ENCODE measurements around the gene HMHB1. TPM values are rescaled to one million over a fixed set of nuclear protein-coding genes. Genes with fewer than 3 reads are reported as not detected.
A peak's percentile ranks its signal among the peaks of the same experiment; 100 is the strongest.
"Not testable (repeated sequence)": the region's sequence is repeated elsewhere in the genome, so short reads cannot be mapped to it uniquely, and the experiment has no call there.

The HMHB1 gene
- total RNA-seq, 1 donor from 2014 or later = not detected

GRCh38 chr5:143806579-143806978, 5.4 kb upstream of the HMHB1 start:
- FAIRE-seq (no peak), DNase-seq (ENCODE audit: low read depth) (no peak)
- H3K4me3 ChIP-seq (ENCODE audit: low read depth, low read length) = no peak overlapping the region
- no peaks in the 10 kb centered on the region for H3K36me3 ChIP-seq (ENCODE audit: control insufficient read depth, insufficient read depth, low read length)
- TF ChIP-seq CTCF (IDR thresholded peaks at IDR 0.05; ENCODE audit: insufficient read depth, low read length, severe bottlenecking) = no peak
- no peaks in the 10 kb centered on the region for H3K27me3 ChIP-seq (ENCODE audit: control insufficient read depth, insufficient read depth, low read length)

- no peak for TF ChIP-seq CTCF (IDR thresholded peaks at IDR 0.05; ENCODE audit: insufficient read depth, low read length, severe bottlenecking)
Measured at GRCh38 chr5:143807401-143807800, 4.6 kb upstream of the HMHB1 start.

GRCh38 chr5:143816370-143816769, 4.4 kb downstream of the HMHB1 start:
- not testable (repeated sequence) for FAIRE-seq; H3K36me3 ChIP-seq (ENCODE audit: control insufficient read depth, insufficient read depth, low read length); DNase-seq (ENCODE audit: low read depth)

More at GRCh38 chr5:143807401-143807800, 4.6 kb upstream of the HMHB1 start:
- DNase-seq (ENCODE audit: low read depth) (no peak), FAIRE-seq (no peak)
- Histone ChIP-seq H3K27me3 (ENCODE audit: control insufficient read depth, insufficient read depth, low read length) (no peaks in the 10 kb centered on the region), H3K4me3 (ENCODE audit: low read depth, low read length) (no peak overlapping the region), H3K36me3 (ENCODE audit: control insufficient read depth, insufficient read depth, low read length) (no peaks in the 10 kb centered on the region)

GRCh38 chr5:143819716-143820115, 7.8 kb downstream of the HMHB1 start:
- no peak for TF ChIP-seq CTCF (IDR thresholded peaks at IDR 0.05; ENCODE audit: insufficient read depth, low read length, severe bottlenecking)
- no peak overlapping the region for H3K4me3 ChIP-seq (ENCODE audit: low read depth, low read length)
- DNase-seq (ENCODE audit: low read depth) (no peak), FAIRE-seq (no peak)
- H3K27me3 ChIP-seq (ENCODE audit: control insufficient read depth, insufficient read depth, low read length) = no peaks in the 10 kb centered on the region
- H3K36me3 ChIP-seq (ENCODE audit: control insufficient read depth, insufficient read depth, low read length) = no peaks in the 10 kb centered on the region

More at GRCh38 chr5:143816370-143816769, 4.4 kb downstream of the HMHB1 start:
- H3K27me3 ChIP-seq (ENCODE audit: control insufficient read depth, insufficient read depth, low read length); H3K4me3 ChIP-seq (ENCODE audit: low read depth, low read length): not testable (repeated sequence)

- DNase-seq (ENCODE audit: low read depth) (no peak), FAIRE-seq (no peak)
- no peak for TF ChIP-seq CTCF (IDR thresholded peaks at IDR 0.05; ENCODE audit: insufficient read depth, low read length, severe bottlenecking)
- Histone ChIP-seq H3K27me3 (ENCODE audit: control insufficient read depth, insufficient read depth, low read length) (no peaks in the 10 kb centered on the region), H3K4me3 (ENCODE audit: low read depth, low read length) (no peak overlapping the region), H3K36me3 (ENCODE audit: control insufficient read depth, insufficient read depth, low read length) (no peaks in the 10 kb centered on the region)
Measured at GRCh38 chr5:143820451-143820850, 8.5 kb downstream of the HMHB1 start.

GRCh38 chr5:143824851-143825720, 13.1 kb downstream of the HMHB1 start:
- Histone ChIP-seq H3K27me3 (ENCODE audit: control insufficient read depth, insufficient read depth, low read length) (no peaks in the 10 kb centered on the region), H3K36me3 (ENCODE audit: control insufficient read depth, insufficient read depth, low read length) (no peaks in the 10 kb centered on the region), H3K4me3 (ENCODE audit: low read depth, low read length) (no peak overlapping the region)
- peak; percentile 74 for DNase-seq (ENCODE audit: low read depth)
- peak; percentile 23 for FAIRE-seq
- TF ChIP-seq CTCF (IDR thresholded peaks at IDR 0.05; ENCODE audit: insufficient read depth, low read length, severe bottlenecking) = peak; percentile 93

Measured in bronchial epithelial cell (primary cell).